NCI-H1092 (cell line): ENCODE results near the gene PSTK.

Experiments
- DNase-seq: peaks from one replicate; lab custom pipeline; 2025; lab: John Stamatoyannopoulos, UW

The PSTK gene

GRCh38 chr10:122992031-122992585 lies 11.9 kb downstream of the PSTK start:
- no peak for DNase-seq

- no peak for DNase-seq
These were observed 13.7 kb downstream of the PSTK start for GRCh38 chr10:122993797-122994336.

GRCh38 chr10:122995936-122996335 lies 15.7 kb downstream of the PSTK start:
- no peak for DNase-seq

- no peak for DNase-seq
These were observed 17.7 kb downstream of the PSTK start for GRCh38 chr10:122997864-122998263.

GRCh38 chr10:122998360-122998917 lies 18.2 kb downstream of the PSTK start:
- no peak for DNase-seq

GRCh38 chr10:122998934-122999333 lies 18.7 kb downstream of the PSTK start:
- no peak for DNase-seq

GRCh38 chr10:122999347-122999746 lies 19.1 kb downstream of the PSTK start:
- no peak for DNase-seq

GRCh38 chr10:123000155-123000554 lies 20.0 kb downstream of the PSTK start:
- DNase-seq: no peak

GRCh38 chr10:123001370-123001769 lies 21.2 kb downstream of the PSTK start:
- DNase-seq: no peak

GRCh38 chr10:123004298-123004697 lies 24.1 kb downstream of the PSTK start:
- no peak for DNase-seq

GRCh38 chr10:123007558-123008354 lies 27.6 kb downstream of the PSTK start:
- DNase-seq: peak; percentile 14

- peak; percentile 94 for DNase-seq
These were observed 28.3 kb downstream of the PSTK start, which contains the start of the genes ACADSB and IKZF5 for GRCh38 chr10:123008355-123009104. ACADSB (plus strand) TSS chr10:123009006; CDS start chr10:123009030, 24 bp downstream. IKZF5 (minus strand) TSS chr10:123008795; CDS start chr10:122998625, 10,170 bp downstream.

GRCh38 chr10:123009105-123009820 lies 29.1 kb downstream of the PSTK start:
- no peak for DNase-seq

- DNase-seq: no peak
These were observed 31.8 kb downstream of the PSTK start for GRCh38 chr10:123011987-123012386.

GRCh38 chr10:123013456-123014419 lies 33.5 kb downstream of the PSTK start:
- no peak for DNase-seq

- DNase-seq: no peak
These were observed 34.6 kb downstream of the PSTK start for GRCh38 chr10:123014772-123015171.

GRCh38 chr10:123016228-123016627 lies 36.0 kb downstream of the PSTK start:
- no peak for DNase-seq

- no peak for DNase-seq
These were observed 37.4 kb downstream of the PSTK start for GRCh38 chr10:123017421-123018165.

GRCh38 chr10:123018531-123018930 lies 38.3 kb downstream of the PSTK start:
- no peak for DNase-seq

- DNase-seq: no peak
These were observed 39.1 kb downstream of the PSTK start for GRCh38 chr10:123019264-123019663.
